ENCODE measurements around the gene GRIN1. TPM values are rescaled to one million over a fixed set of nuclear protein-coding genes. Genes with fewer than 3 reads are reported as not detected.
A peak's percentile ranks its signal among the peaks of the same experiment; 100 is the strongest.

GRIN1 gene
- total RNA-seq, 2 donors from 2014 or later, result 0.35 to 0.73 TPM

- Mint-ChIP-seq H3K27me3 (ENCODE audit: insufficient read depth) (peaks cover 35% of the 10 kb centered on the region), H3K4me3 (no peak overlapping the region), H3K9me3 (no peaks in the 10 kb centered on the region), H3K36me3 (ENCODE audit: low read depth) (peaks cover 2% of the 10 kb centered on the region), H3K27ac (no peak overlapping the region), H3K4me1 (peaks cover 7% of the 10 kb centered on the region)
- Histone ChIP-seq H3K9me3 (ENCODE audit: control insufficient read depth, low read length) (no peaks in the 10 kb centered on the region), H3K36me3 (ENCODE audit: control insufficient read depth, insufficient read depth, low read length) (no peaks in the 10 kb centered on the region), H3K9ac (ENCODE audit: extremely low read depth, low read length, poor library complexity, severe bottlenecking) (no peak overlapping the region), H3K4me1 (ENCODE audit: control insufficient read depth, insufficient read depth, low read length) (peaks cover 4% of the 10 kb centered on the region), H3K27me3 (ENCODE audit: control insufficient read depth, insufficient read depth, low read length, poor library complexity, severe bottlenecking) (peaks cover 28% of the 10 kb centered on the region), H3K27ac (ENCODE audit: low read depth, low read length) (no peak overlapping the region), H3K4me3 (ENCODE audit: low read length) (no peak overlapping the region)
- WGBS, 2 experiments (ENCODE audit: insufficient coverage in 1 of 2, insufficient read length in 1 of 2), result 87 to 96% methylated on average over 14 to 35 of the region's 35 CpGs
- DNase-seq, result no peak
- no peak for TF ChIP-seq CTCF (conservative IDR thresholded peaks at IDR 0.05)
Measured at GRCh38 chr9:137111788-137112563, 27.0 kb upstream of the GRIN1 start.

- WGBS, 2 experiments (ENCODE audit: insufficient coverage in 1 of 2, insufficient read length in 1 of 2), result 94 to 95% methylated on average over 29 to 42 of the region's 42 CpGs
- Mint-ChIP-seq H3K36me3 (ENCODE audit: low read depth) (peaks cover 2% of the 10 kb centered on the region), H3K27me3 (ENCODE audit: insufficient read depth) (peaks cover 42% of the 10 kb centered on the region), H3K4me1 (peaks cover 7% of the 10 kb centered on the region), H3K9me3 (no peaks in the 10 kb centered on the region), H3K4me3 (peak overlapping the region; percentile 31), H3K27ac (no peak overlapping the region)
- DNase-seq, result no peak
- Histone ChIP-seq H3K27me3 (ENCODE audit: control insufficient read depth, insufficient read depth, low read length, poor library complexity, severe bottlenecking) (peaks cover 28% of the 10 kb centered on the region), H3K36me3 (ENCODE audit: control insufficient read depth, insufficient read depth, low read length) (no peaks in the 10 kb centered on the region), H3K9me3 (ENCODE audit: control insufficient read depth, low read length) (no peaks in the 10 kb centered on the region), H3K4me1 (ENCODE audit: control insufficient read depth, insufficient read depth, low read length) (peaks cover 4% of the 10 kb centered on the region), H3K27ac (ENCODE audit: low read depth, low read length) (no peak overlapping the region), H3K9ac (ENCODE audit: extremely low read depth, low read length, poor library complexity, severe bottlenecking) (no peak overlapping the region), H3K4me3 (ENCODE audit: low read length) (no peak overlapping the region)
- no peak for TF ChIP-seq CTCF (conservative IDR thresholded peaks at IDR 0.05)
Measured at GRCh38 chr9:137112564-137113384, 26.2 kb upstream of the GRIN1 start.

GRCh38 chr9:137113385-137114159 lies 25.4 kb upstream of the GRIN1 start:
- no peak overlapping the region for H3K27ac ChIP-seq (ENCODE audit: low read depth, low read length)
- no peak overlapping the region for H3K9ac ChIP-seq (ENCODE audit: extremely low read depth, low read length, poor library complexity, severe bottlenecking)
- WGBS, 2 experiments (ENCODE audit: insufficient coverage in 1 of 2, insufficient read length in 1 of 2), result 59 to 90% methylated on average over 19 to 66 of the region's 66 CpGs
- peak; percentile 35 for TF ChIP-seq CTCF (conservative IDR thresholded peaks at IDR 0.05)
- Mint-ChIP-seq H3K4me3 (peak overlapping the region; percentile 31), H3K27me3 (ENCODE audit: insufficient read depth) (peaks cover 43% of the 10 kb centered on the region), H3K4me1 (peaks cover 7% of the 10 kb centered on the region), H3K27ac (no peak overlapping the region), H3K9me3 (no peaks in the 10 kb centered on the region), H3K36me3 (ENCODE audit: low read depth) (peaks cover 2% of the 10 kb centered on the region)
- no peaks in the 10 kb centered on the region for H3K9me3 ChIP-seq (ENCODE audit: control insufficient read depth, low read length)
- H3K4me3 ChIP-seq (ENCODE audit: low read length), result no peak overlapping the region
- no peak for DNase-seq
- H3K36me3 ChIP-seq (ENCODE audit: control insufficient read depth, insufficient read depth, low read length), result no peaks in the 10 kb centered on the region
- peaks cover 28% of the 10 kb centered on the region for H3K27me3 ChIP-seq (ENCODE audit: control insufficient read depth, insufficient read depth, low read length, poor library complexity, severe bottlenecking)
- peaks cover 4% of the 10 kb centered on the region for H3K4me1 ChIP-seq (ENCODE audit: control insufficient read depth, insufficient read depth, low read length)
